GM10266 (cell line): ENCODE measurements around the gene CMTM7.

ENCODE experiments used
- DNase-seq: peaks from one replicate; pipeline ENCODE4 v3.0.0; 2012; ENCODE audit errors: extremely low spot score
- TF ChIP-seq, protein P1 (sequence below): IDR thresholded peaks from 2 replicates; pipeline ENCODE4 v1.5.1; 2012; ENCODE audit warnings: mild to moderate bottlenecking, low read depth; ENCODE audit not compliant: control insufficient read depth, insufficient read depth; ENCODE audit errors: missing control alignments

CMTM7 gene

DNA sequence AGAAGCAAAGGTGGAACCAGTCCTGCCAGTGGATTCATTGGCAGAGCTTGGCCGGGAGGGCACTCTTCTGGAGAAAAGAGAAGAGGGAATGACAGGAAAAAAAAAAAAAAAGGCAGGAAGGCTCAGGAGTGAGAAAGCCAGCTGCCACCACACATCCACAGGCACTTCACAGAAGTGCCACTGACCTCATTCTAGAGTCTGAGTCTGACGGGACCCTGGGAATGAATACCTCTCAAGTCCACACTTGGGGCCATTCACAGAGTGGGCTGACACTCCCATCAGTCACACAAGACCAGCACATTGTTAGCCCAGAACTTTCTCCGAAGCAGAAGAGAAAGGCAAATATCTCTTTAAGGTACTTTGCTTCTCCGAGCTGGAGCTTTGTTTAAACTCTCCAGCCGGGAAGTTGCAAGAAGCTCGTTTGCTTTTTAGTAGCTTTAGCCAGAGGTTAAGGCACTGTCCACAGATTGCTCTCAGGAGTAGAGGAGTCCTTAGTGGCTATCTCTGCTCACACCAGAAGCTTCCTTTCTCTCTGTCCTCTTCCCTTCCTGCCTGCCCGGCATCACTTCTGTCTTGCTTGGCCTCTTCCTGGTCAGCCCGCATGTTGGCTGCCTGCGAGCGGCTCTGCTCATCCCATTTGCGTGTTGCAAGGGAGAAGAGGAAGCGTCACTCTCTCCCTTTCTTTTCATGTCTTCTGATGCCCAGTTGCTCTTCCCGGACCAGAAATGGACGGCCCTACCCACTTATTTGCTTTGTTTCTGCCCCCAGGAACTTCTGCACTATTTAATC, 57.2 kb downstream of the CMTM7 start:
- no peak for DNase-seq
- TF ChIP-seq, protein P1, sequence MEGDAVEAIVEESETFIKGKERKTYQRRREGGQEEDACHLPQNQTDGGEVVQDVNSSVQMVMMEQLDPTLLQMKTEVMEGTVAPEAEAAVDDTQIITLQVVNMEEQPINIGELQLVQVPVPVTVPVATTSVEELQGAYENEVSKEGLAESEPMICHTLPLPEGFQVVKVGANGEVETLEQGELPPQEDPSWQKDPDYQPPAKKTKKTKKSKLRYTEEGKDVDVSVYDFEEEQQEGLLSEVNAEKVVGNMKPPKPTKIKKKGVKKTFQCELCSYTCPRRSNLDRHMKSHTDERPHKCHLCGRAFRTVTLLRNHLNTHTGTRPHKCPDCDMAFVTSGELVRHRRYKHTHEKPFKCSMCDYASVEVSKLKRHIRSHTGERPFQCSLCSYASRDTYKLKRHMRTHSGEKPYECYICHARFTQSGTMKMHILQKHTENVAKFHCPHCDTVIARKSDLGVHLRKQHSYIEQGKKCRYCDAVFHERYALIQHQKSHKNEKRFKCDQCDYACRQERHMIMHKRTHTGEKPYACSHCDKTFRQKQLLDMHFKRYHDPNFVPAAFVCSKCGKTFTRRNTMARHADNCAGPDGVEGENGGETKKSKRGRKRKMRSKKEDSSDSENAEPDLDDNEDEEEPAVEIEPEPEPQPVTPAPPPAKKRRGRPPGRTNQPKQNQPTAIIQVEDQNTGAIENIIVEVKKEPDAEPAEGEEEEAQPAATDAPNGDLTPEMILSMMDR, result no peak

DNA sequence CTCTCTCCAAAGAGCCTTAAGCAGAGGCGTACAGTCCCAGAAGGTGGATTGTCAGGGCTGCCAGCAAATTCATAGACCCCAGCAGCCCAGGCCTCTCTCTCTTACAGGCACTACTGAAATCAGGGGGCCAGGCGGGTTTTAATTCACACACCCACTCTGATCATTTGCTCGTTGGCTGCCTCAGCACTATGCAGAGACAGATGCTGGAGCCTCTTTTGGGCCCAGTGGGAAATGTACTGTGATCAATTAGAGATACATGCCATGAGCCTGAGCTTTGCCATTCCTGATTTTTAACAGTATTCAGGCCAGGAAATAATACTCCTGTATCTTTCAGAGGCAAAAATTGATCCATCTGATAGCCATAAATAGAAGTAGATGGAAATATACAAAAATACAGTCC, 58.0 kb downstream of the CMTM7 start:
- TF ChIP-seq, protein P1, result no peak
- no peak for DNase-seq

DNA sequence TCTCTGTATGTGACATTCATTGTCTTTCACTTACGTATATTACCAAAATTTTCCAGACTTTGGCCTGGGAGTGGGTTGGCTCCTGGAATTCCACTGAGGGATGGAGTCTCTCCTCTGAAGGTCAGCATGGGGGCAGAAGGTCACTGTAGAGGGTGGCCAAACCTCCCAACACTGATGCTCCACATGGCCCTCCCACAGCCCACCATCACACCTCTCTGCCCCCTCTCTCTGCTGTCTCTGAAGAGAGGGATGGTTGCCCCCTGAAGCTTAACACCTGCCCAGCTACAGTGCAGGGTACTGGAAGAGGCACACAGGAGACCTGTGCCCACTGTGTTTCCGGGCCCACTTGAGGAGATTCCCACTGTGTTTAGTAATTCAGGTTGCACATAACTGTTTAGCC, 58.8 kb downstream of the CMTM7 start:
- TF ChIP-seq, protein P1, result no peak
- no peak for DNase-seq

DNA sequence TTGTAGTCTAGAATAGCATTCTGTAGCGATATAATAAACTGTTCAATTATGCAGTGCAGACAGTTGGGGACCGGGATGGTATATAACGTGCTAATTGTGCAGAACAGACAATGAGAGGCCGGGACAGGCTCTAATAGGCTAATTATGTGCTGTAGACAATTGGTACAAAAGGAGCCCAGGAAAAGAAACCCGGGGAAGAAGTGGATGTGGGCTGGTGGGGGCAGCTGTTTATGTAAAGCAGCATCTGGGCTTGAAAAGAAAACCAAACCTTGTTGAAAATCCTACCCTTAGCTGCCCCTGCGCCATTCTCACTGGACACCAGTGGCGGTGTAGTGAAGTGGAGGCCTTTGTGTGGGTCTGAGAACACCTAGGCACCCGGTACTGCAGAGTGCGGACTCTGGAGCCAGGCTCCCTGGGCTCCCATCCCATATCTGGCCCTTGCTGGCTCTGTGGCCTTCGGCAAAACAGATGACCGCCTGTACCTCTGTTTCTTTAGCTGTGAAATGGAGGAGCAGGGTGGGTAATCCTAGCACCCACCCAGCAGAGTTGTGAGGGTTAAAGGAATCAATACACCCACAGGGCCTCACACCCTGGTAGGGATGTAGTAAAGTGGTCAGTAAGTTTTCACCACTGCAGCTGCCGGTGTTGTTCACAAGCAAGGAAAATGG, 59.5 kb downstream of the CMTM7 start:
- no peak for DNase-seq
- TF ChIP-seq, protein P1, result no peak

DNA sequence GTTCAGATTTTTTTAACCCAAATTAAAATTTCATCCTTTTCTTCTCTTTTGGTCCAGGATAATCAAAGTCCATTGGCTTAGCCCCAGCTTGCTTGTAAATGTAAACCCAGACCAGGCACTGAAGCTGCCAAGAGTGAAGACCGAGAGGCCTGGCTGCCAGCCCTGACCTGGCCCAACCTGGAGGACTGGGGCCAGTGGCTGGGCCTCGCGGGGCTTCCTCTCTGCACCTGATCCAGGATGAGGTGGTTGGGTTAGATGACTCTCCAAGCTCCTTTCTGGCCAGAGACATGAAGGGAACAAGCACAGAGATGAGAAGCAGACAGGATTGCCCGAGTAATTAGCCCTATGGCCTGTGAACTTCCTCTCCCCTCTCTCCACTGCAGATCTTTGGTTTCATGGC, 60.4 kb downstream of the CMTM7 start:
- TF ChIP-seq, protein P1, result no peak
- no peak for DNase-seq

DNA sequence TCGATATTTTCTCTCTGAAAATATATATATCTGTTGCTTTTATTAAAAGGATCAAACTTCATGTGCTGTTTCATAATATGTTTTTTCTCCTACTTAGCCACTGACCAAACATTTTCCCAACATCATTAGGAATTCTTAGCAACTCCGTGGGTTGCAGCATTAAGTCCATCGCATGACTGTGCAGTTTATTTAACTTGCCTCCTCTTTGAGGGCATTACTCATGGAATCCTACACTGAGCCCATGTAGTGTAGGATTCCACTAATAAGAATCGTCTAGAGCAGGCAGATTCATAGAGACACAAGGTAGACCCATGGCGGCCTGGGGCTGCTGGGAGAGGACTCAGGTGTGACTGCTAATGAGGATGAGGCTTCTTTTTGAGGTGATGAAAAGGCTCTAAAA, 61.7 kb downstream of the CMTM7 start:
- TF ChIP-seq, protein P1, result no peak
- DNase-seq, result no peak

DNA sequence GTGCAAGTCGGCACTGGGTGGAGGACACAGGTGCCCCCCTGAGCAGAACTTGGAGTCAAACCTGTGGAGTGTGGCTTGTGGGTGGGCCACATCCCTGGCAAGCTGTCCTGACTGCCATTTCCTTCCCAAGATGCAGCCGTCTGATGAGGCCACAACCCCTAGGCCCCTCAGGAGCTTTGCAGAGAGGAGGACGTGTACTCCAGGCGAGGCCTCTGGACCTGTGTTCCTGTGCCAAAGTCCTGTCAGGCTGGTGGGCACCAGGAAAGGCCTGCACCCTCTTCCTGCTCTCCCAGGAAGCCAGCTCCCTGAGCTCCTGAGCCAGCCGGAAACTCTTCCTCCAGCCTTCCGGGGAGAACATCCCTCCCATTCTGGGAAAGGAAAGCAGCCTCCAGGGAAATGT, 62.5 kb downstream of the CMTM7 start:
- TF ChIP-seq, protein P1, result no peak

More for the DNA sequence above, 62.5 kb downstream of the CMTM7 start:
- DNase-seq, result no peak
